RWPE2 (cell line): ENCODE data around the gene PLIN1.

ENCODE experiments used
- ATAC-seq: fragments of 200-7000 bp; cut with Tn5 transposase; 3 replicates; pipeline ENCODE4 v1.9.1; 2021; ENCODE audit warnings: low read depth
- DNase-seq: peaks from one replicate; pipeline ENCODE4 v3.0.0-alpha.2; 2020; ENCODE audit warnings: low spot score
- H3K27ac ChIP-seq: fragments of 450-650 bp; 2 replicates; pipeline ENCODE4 v1.5.1; 2017; ENCODE audit warnings: mild to moderate bottlenecking; ENCODE audit not compliant: poor library complexity, severe bottlenecking
- H3K27me3 ChIP-seq: fragments of 250-450 bp; sonication (Bioruptor Pico); 2 replicates; pipeline ENCODE4 v1.5.1; 2021; ENCODE audit warnings: mild to moderate bottlenecking, moderate library complexity; ENCODE audit not compliant: insufficient read depth, poor library complexity, severe bottlenecking
- H3K36me3 ChIP-seq: fragments of 250-450 bp; sonication (Bioruptor Pico); 2 replicates; pipeline ENCODE4 v1.5.1; 2020; ENCODE audit warnings: low read depth, mild to moderate bottlenecking, moderate library complexity
- H3K4me1 ChIP-seq: fragments of 250-450 bp; sonication (Bioruptor Pico); 2 replicates; pipeline ENCODE4 v1.5.1; 2021; ENCODE audit warnings: mild to moderate bottlenecking, moderate library complexity; ENCODE audit not compliant: insufficient read depth, poor library complexity, severe bottlenecking
- H3K4me3 ChIP-seq: fragments of 250-450 bp; sonication (Bioruptor Pico); 2 replicates; pipeline ENCODE4 v1.5.1; 2021; ENCODE audit warnings: mild to moderate bottlenecking, moderate library complexity; ENCODE audit not compliant: severe bottlenecking
- H3K9me3 ChIP-seq: fragments of 250-450 bp; sonication (Bioruptor Pico); 2 replicates; pipeline ENCODE4 v1.5.1; 2021; ENCODE audit warnings: mild to moderate bottlenecking, moderate library complexity; ENCODE audit not compliant: severe bottlenecking
- TF ChIP-seq, protein P1 (sequence below): fragments of 450-650 bp; IDR thresholded peaks from one replicate; pipeline ENCODE4 v1.5.1; 2017; ENCODE audit warnings: mild to moderate bottlenecking, moderate library complexity; ENCODE audit not compliant: poor library complexity, severe bottlenecking

Gene PLIN1

DNA sequence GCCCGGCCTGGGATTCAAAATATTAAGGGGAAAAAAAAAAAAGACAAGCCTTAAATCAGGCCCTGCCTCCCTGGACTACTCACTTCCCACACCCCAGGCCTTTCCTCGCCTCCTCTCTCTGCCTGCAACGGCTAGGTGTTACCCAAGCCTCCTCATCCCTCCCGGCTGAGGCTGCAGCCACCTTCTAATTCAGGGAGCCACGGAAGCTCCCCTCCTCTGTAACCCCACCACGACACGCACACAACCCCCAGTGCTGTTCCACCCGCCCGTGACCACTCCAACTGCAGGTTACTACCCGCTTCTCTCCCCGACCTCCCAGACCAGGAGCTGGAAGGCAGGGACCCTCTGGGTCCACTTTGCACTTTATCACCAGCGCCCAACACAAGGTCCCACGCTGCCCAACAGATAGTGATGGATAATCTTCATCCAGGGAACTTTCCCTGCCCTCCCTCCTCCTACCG lies 24.8 kb downstream of the PLIN1 start:
- Histone ChIP-seq H3K4me3 (peak overlapping the region; percentile 75), H3K4me1 (no peaks in the 10 kb centered on the region), H3K9me3 (no peaks in the 10 kb centered on the region), H3K27ac (peak overlapping the region; percentile 11), H3K27me3 (no peaks in the 10 kb centered on the region), H3K36me3 (no peaks in the 10 kb centered on the region)
- peak; percentile 80 for DNase-seq
- TF ChIP-seq, protein P1, sequence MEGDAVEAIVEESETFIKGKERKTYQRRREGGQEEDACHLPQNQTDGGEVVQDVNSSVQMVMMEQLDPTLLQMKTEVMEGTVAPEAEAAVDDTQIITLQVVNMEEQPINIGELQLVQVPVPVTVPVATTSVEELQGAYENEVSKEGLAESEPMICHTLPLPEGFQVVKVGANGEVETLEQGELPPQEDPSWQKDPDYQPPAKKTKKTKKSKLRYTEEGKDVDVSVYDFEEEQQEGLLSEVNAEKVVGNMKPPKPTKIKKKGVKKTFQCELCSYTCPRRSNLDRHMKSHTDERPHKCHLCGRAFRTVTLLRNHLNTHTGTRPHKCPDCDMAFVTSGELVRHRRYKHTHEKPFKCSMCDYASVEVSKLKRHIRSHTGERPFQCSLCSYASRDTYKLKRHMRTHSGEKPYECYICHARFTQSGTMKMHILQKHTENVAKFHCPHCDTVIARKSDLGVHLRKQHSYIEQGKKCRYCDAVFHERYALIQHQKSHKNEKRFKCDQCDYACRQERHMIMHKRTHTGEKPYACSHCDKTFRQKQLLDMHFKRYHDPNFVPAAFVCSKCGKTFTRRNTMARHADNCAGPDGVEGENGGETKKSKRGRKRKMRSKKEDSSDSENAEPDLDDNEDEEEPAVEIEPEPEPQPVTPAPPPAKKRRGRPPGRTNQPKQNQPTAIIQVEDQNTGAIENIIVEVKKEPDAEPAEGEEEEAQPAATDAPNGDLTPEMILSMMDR, result no peak
- peak; percentile 68 for ATAC-seq

DNA sequence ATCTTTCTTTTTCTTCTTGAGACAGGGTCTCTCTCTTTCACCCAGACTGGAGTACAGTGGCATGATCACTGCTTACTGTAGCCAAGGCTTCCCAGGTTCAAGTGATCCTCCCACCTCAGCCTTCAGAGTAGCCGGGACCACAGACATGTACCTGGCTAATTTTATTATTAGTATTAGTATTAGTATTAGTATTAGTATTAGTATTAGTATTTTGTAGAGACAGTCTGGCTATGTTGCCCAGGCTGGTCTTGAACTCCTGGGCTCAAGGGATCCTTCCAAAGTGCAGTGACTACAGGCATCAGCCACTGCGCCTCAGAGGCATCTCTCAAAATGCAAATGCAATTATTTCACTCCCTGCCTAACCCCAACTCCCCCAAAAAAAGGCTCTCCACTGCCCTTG lies 25.6 kb downstream of the PLIN1 start:
- ATAC-seq, result no peak
- Histone ChIP-seq H3K27ac (no peak overlapping the region), H3K4me1 (no peaks in the 10 kb centered on the region), H3K27me3 (no peaks in the 10 kb centered on the region), H3K36me3 (no peaks in the 10 kb centered on the region), H3K4me3 (no peak overlapping the region), H3K9me3 (no peaks in the 10 kb centered on the region)
- TF ChIP-seq, protein P1, result no peak
- DNase-seq, result peak; percentile 28

DNA sequence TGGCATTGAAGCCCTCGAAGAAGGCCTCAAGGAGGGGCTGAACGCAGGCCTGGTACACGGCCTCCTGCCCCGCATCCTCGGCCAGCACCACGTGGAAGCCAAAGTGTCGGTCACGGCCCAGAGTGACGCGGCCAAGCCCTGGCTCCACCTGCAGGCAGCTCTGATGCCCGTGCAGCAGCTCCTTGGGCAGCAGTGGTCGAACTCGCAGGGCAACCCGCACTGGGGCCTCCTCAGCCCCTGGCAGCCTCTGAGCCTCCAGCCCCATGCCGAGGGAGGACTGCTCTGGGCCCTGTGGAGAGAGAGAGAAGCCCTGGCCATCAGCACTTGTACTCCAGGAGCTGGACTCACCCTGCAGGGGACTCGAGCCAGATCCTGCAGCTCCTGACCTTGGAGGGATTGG lies 26.5 kb downstream of the PLIN1 start:
- Histone ChIP-seq H3K27ac (no peak overlapping the region), H3K27me3 (no peaks in the 10 kb centered on the region), H3K36me3 (no peaks in the 10 kb centered on the region), H3K9me3 (no peaks in the 10 kb centered on the region), H3K4me3 (no peak overlapping the region), H3K4me1 (no peaks in the 10 kb centered on the region)
- DNase-seq, result peak; percentile 70
- TF ChIP-seq, protein P1, result no peak
- no peak for ATAC-seq

DNA sequence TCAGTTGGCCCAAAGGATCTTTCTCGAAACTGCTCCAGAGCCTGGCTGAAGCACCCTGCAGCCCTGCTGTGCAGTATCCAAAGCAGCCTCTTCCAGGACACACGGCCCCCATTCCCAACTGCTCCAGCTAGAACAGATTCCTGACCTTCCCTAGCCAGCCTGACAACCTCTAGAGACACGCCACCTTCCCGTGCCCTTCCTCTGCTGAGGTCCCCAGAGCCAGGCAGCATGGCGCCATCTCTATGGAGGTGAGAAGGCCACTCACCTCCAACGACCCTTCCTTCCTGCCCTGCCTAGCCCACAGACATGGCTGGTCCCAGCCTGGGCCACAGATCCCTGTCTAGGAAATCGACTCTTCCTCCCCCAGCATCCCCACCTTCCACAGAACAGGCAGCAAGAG lies 27.0 kb downstream of the PLIN1 start:
- TF ChIP-seq, protein P1, result no peak
- Histone ChIP-seq H3K4me3 (no peak overlapping the region), H3K36me3 (no peaks in the 10 kb centered on the region), H3K9me3 (no peaks in the 10 kb centered on the region), H3K27me3 (no peaks in the 10 kb centered on the region), H3K4me1 (no peaks in the 10 kb centered on the region), H3K27ac (no peak overlapping the region)
- DNase-seq (peak; percentile 69), ATAC-seq (no peak)

DNA sequence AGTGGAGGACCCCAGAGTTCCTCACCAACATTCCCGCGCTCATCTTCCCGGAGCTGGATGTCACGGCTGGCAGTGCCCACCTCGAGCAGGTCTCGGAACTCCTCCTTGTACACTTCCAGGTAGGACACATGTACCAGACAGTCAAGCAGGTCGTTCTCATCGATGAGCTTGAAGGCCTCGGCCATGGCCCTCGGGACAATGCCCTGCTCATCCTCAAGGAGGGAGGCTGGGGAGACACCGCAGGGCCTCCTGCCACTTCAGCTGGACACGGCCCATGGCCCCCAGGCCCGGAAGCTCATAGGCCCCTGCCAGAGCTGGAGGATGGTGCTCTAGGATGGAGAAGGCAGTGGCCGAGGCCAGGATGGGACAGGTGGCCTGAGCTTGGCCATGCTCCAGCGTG lies 29.5 kb downstream of the PLIN1 start:
- Histone ChIP-seq H3K36me3 (0 out of 2 replicates have a peak, but pooled peaks cover 2% of the 10 kb centered on the region), H3K4me3 (no peak overlapping the region), H3K27me3 (no peaks in the 10 kb centered on the region), H3K4me1 (no peaks in the 10 kb centered on the region), H3K9me3 (no peaks in the 10 kb centered on the region), H3K27ac (no peak overlapping the region)
- TF ChIP-seq, protein P1, result no peak
- DNase-seq, result peak; percentile 72
- no peak for ATAC-seq
